Neuronal stem cell (in vitro differentiated cells): ENCODE results near the gene LRRC75A.
A peak's percentile ranks its signal among the peaks of the same experiment; 100 is the strongest.

ENCODE experiments used
- DNase-seq: peaks from one replicate; pipeline ENCODE4 v3.0.0-alpha.2; 2013; ENCODE audit warnings: low spot score
- H2AFZ ChIP-seq: one replicate; pipeline ENCODE4 v1.6.1; 2013; ENCODE audit warnings: mild to moderate bottlenecking, low read length, inconsistent platforms
- H2AK5ac ChIP-seq: 2 replicates; pipeline ENCODE4 v1.6.1; 2013; ENCODE audit warnings: low read depth, mild to moderate bottlenecking, inconsistent platforms, low read length, moderate library complexity, mixed read lengths
- H2BK120ac ChIP-seq: 2 replicates; pipeline ENCODE4 v1.6.1; 2013; ENCODE audit warnings: low read depth, mild to moderate bottlenecking, inconsistent platforms, low read length, moderate library complexity, mixed read lengths
- H2BK12ac ChIP-seq: one replicate; pipeline ENCODE4 v1.6.1; 2013; ENCODE audit warnings: low read length, inconsistent platforms
- H2BK15ac ChIP-seq: 2 replicates; pipeline ENCODE4 v1.6.1; 2013; ENCODE audit warnings: mild to moderate bottlenecking, low read length, inconsistent platforms, mixed read lengths
- H2BK5ac ChIP-seq: one replicate; pipeline ENCODE4 v1.6.1; 2013; ENCODE audit warnings: inconsistent platforms, mild to moderate bottlenecking, low read length, moderate library complexity
- H3K14ac ChIP-seq: one replicate; pipeline ENCODE4 v1.6.1; 2013; ENCODE audit warnings: low read length, inconsistent platforms
- H3K18ac ChIP-seq: 2 replicates; pipeline ENCODE4 v1.6.1; 2013; ENCODE audit warnings: low read length, inconsistent platforms
- H3K23ac ChIP-seq: 2 replicates; pipeline ENCODE4 v1.6.1; 2013; ENCODE audit warnings: low read depth, mild to moderate bottlenecking, mixed read lengths, low read length, inconsistent platforms; ENCODE audit not compliant: poor library complexity
- H3K27ac ChIP-seq: replicated peaks from 3 replicates; pipeline ENCODE4 v1.5.1; 2013; ENCODE audit warnings: low read length, inconsistent platforms
- H3K27me3 ChIP-seq, 3 experiments: 2 replicates each; pipeline ENCODE4 v1.6.1; 2013; ENCODE audit warnings: low read length in 3 of 3, mild to moderate bottlenecking in 2 of 3, inconsistent platforms in 1 of 3, low read depth in 1 of 3, mixed read lengths in 1 of 3, moderate library complexity in 1 of 3; ENCODE audit not compliant: control insufficient read depth in 3 of 3, insufficient read depth in 3 of 3
- H3K36me3 ChIP-seq, 2 donors: replicated peaks in 1 of 2; 2 replicates each; pipeline ENCODE4 v1.6.1; 2013; ENCODE audit warnings: low read length in 2 of 2; ENCODE audit not compliant: control insufficient read depth in 2 of 2, insufficient read depth in 2 of 2
- H3K4ac ChIP-seq: 2 replicates; pipeline ENCODE4 v1.6.1; 2013; ENCODE audit warnings: inconsistent platforms, mild to moderate bottlenecking, low read length, moderate library complexity
- H3K4me1 ChIP-seq, 2 donors: 1 replicate in 1 of 2; 2 replicates in 1 of 2; pipeline ENCODE4 v1.6.1; 2013; ENCODE audit warnings: low read length in 2 of 2, low read depth in 1 of 2; ENCODE audit not compliant: control insufficient read depth in 2 of 2, insufficient read depth in 1 of 2
- H3K4me2 ChIP-seq: one replicate; pipeline ENCODE4 v1.6.1; 2013; ENCODE audit warnings: mild to moderate bottlenecking, low read length, inconsistent platforms; ENCODE audit not compliant: insufficient read depth, poor library complexity, severe bottlenecking
- H3K4me3 ChIP-seq, 2 donors: 2 replicates each; pipeline ENCODE4 v1.5.1; 2013; ENCODE audit warnings: low read length in 2 of 2, mild to moderate bottlenecking in 2 of 2, inconsistent platforms in 1 of 2, moderate library complexity in 1 of 2
- H3K79me1 ChIP-seq: one replicate; pipeline ENCODE4 v1.6.1; 2013; ENCODE audit warnings: low read depth, mild to moderate bottlenecking, inconsistent platforms, low read length, moderate library complexity
- H3K9ac ChIP-seq: one replicate; pipeline ENCODE4 v1.6.1; 2013; ENCODE audit warnings: mild to moderate bottlenecking, low read depth, low read length, inconsistent platforms; ENCODE audit not compliant: poor library complexity
- H3K9me3 ChIP-seq, 2 donors: replicated peaks in 1 of 2; 2 replicates each; pipeline versions ENCODE3 to v1.6.1; 2013; ENCODE audit warnings: low read length in 2 of 2, mild to moderate bottlenecking in 2 of 2, inconsistent platforms in 1 of 2, low read depth in 1 of 2, mixed read lengths in 1 of 2, moderate library complexity in 1 of 2; ENCODE audit not compliant: control insufficient read depth in 2 of 2, insufficient read depth in 1 of 2
- H4K8ac ChIP-seq: one replicate; pipeline ENCODE4 v1.6.1; 2013; ENCODE audit warnings: low read depth, mild to moderate bottlenecking, inconsistent platforms, low read length, moderate library complexity
- H4K91ac ChIP-seq: one replicate; pipeline ENCODE4 v1.6.1; 2013; ENCODE audit warnings: low read length, low read depth, mild to moderate bottlenecking, inconsistent platforms; ENCODE audit not compliant: poor library complexity
- WGBS, 2 donors: extraction: QIAGEN DNeasy Blood & Tissue Kit; methylation state at CpG; one replicate each; pipeline ENCODE4 v1.1.7; 2013; ENCODE audit warnings: missing lambda C conversion rate in 2 of 2, mixed read lengths in 1 of 2; ENCODE audit not compliant: insufficient read length in 2 of 2, insufficient replicate concordance in 1 of 2; ENCODE audit errors: extremely low coverage in 2 of 2; 5-methylcytosine and 5-hydroxymethylcytosine counted together

Gene LRRC75A

GRCh38 chr17:16467044-16467443 is 24.9 kb downstream of the LRRC75A start:
- no peak overlapping the region for H3K4me2 ChIP-seq
- H3K27ac ChIP-seq: no peak overlapping the region
- H3K4ac ChIP-seq: no peak overlapping the region
- H2BK5ac ChIP-seq: no peak overlapping the region
- no peak overlapping the region for H3K18ac ChIP-seq
- peaks cover 0 to 10% of the 10 kb centered on the region in 2 donors for H3K4me1 ChIP-seq
- H2BK120ac ChIP-seq: no peak overlapping the region
- H2BK12ac ChIP-seq: no peak overlapping the region
- no peaks in the 10 kb centered on the region for H3K79me1 ChIP-seq
- no peaks in the 10 kb centered on the region for H3K27me3 ChIP-seq
- no peak overlapping the region for H2AK5ac ChIP-seq
- H2AFZ ChIP-seq: no peak overlapping the region
- no peak overlapping the region for H3K4me3 ChIP-seq
- no peak for DNase-seq
- H4K91ac ChIP-seq: no peak overlapping the region
- H4K8ac ChIP-seq: no peak overlapping the region
- H3K9me3 ChIP-seq: no peaks in the 10 kb centered on the region
- H3K36me3 ChIP-seq: peaks cover 4 to 10% of the 10 kb centered on the region in 2 donors
- H2BK15ac ChIP-seq: no peak overlapping the region
- no CpG with 5 or more reads among the region's 6 CpGs for WGBS, 2 donors
- H3K23ac ChIP-seq: no peak overlapping the region
- no peak overlapping the region for H3K14ac ChIP-seq
- no peak overlapping the region for H3K9ac ChIP-seq

- Histone ChIP-seq H3K18ac (no peak overlapping the region), H2BK5ac (no peak overlapping the region), H3K4me2 (no peak overlapping the region), H3K23ac (peak overlapping the region; percentile 89), H3K9me3 (no peaks in the 10 kb centered on the region), H3K4me1 (peaks cover 0 to 10% of the 10 kb centered on the region in 2 donors), H3K14ac (no peak overlapping the region), H3K9ac (no peak overlapping the region), H2BK15ac (no peak overlapping the region), H3K27ac (no peak overlapping the region), H2AFZ (no peak overlapping the region), H4K8ac (no peak overlapping the region), H2BK120ac (no peak overlapping the region), H3K4me3 (no peak overlapping the region), H2BK12ac (no peak overlapping the region), H4K91ac (no peak overlapping the region), H2AK5ac (no peak overlapping the region), H3K79me1 (no peaks in the 10 kb centered on the region), H3K27me3 (no peaks in the 10 kb centered on the region), H3K36me3 (peaks cover 6 to 11% of the 10 kb centered on the region in 2 donors), H3K4ac (no peak overlapping the region)
- WGBS, 2 donors: no CpG with 5 or more reads among the region's 9 CpGs
- no peak for DNase-seq
These were observed 25.6 kb downstream of the LRRC75A start for GRCh38 chr17:16466407-16466806.

GRCh38 chr17:16465861-16466338 is 26.1 kb downstream of the LRRC75A start:
- Histone ChIP-seq H2BK120ac (no peak overlapping the region), H3K9me3 (no peaks in the 10 kb centered on the region), H3K79me1 (no peaks in the 10 kb centered on the region), H3K27ac (no peak overlapping the region), H2AK5ac (peak overlapping the region; percentile 50), H3K4me1 (peaks cover 0 to 10% of the 10 kb centered on the region in 2 donors), H3K4me2 (no peak overlapping the region), H3K23ac (peak overlapping the region; percentile 89), H2BK15ac (no peak overlapping the region), H2BK12ac (no peak overlapping the region), H4K8ac (no peak overlapping the region), H3K4me3 (no peak overlapping the region), H3K18ac (no peak overlapping the region), H3K4ac (no peak overlapping the region), H2AFZ (no peak overlapping the region), H3K36me3 (peaks cover 10 to 12% of the 10 kb centered on the region in 2 donors), H2BK5ac (no peak overlapping the region), H3K14ac (no peak overlapping the region), H3K27me3 (no peaks in the 10 kb centered on the region), H4K91ac (no peak overlapping the region), H3K9ac (no peak overlapping the region)
- no CpG with 5 or more reads among the region's 4 CpGs for WGBS, 2 donors
- DNase-seq: no peak

GRCh38 chr17:16465052-16465312 is 27.0 kb downstream of the LRRC75A start:
- H3K4me3 ChIP-seq: no peak overlapping the region
- no peak overlapping the region for H3K14ac ChIP-seq
- DNase-seq: no peak
- H3K27ac ChIP-seq: no peak overlapping the region
- H2BK120ac ChIP-seq: no peak overlapping the region
- H3K4ac ChIP-seq: no peak overlapping the region
- H3K9ac ChIP-seq: no peak overlapping the region
- no peak overlapping the region for H2BK12ac ChIP-seq
- no peak overlapping the region for H2BK15ac ChIP-seq
- no peak overlapping the region for H2BK5ac ChIP-seq
- no peaks in the 10 kb centered on the region for H3K27me3 ChIP-seq
- H3K23ac ChIP-seq: peak overlapping the region; percentile 48
- no peak overlapping the region for H3K4me2 ChIP-seq
- H4K8ac ChIP-seq: no peak overlapping the region
- WGBS, 2 donors: no CpG with 5 or more reads among the region's 3 CpGs
- H3K36me3 ChIP-seq: peaks cover 10 to 12% of the 10 kb centered on the region in 2 donors
- no peak overlapping the region for H4K91ac ChIP-seq
- no peaks in the 10 kb centered on the region for H3K79me1 ChIP-seq
- no peak overlapping the region for H2AK5ac ChIP-seq
- H3K18ac ChIP-seq: peak overlapping the region; percentile 6
- H2AFZ ChIP-seq: no peak overlapping the region
- H3K9me3 ChIP-seq: no peaks in the 10 kb centered on the region
- H3K4me1 ChIP-seq: peaks cover 0 to 9% of the 10 kb centered on the region in 2 donors
